SJSA1 (cell line): ENCODE results near the gene PALMD. TPM values are rescaled to one million over a fixed set of nuclear protein-coding genes. Genes with fewer than 3 reads are reported as not detected.
A peak's percentile ranks its signal among the peaks of the same experiment; 100 is the strongest.

Source experiments
- DNase-seq, 2 experiments: peaks; one replicate each; pipeline ENCODE4 v3.0.0-alpha.2; 2015 to 2020; ENCODE audit warnings: low spot score in 2 of 2, low read depth in 1 of 2
- H3K27ac ChIP-seq: fragments of 250-450 bp; sonication (Bioruptor Pico); 2 replicates; pipeline ENCODE4 v1.5.1; 2020; ENCODE audit warnings: mild to moderate bottlenecking, moderate library complexity
- H3K27me3 ChIP-seq: fragments of 250-450 bp; sonication (Bioruptor Pico); replicated peaks from 2 replicates; pipeline ENCODE4 v1.5.1; 2020; ENCODE audit warnings: mild to moderate bottlenecking, moderate library complexity
- H3K36me3 ChIP-seq: fragments of 250-450 bp; sonication (Bioruptor Pico); 2 replicates; pipeline ENCODE4 v1.5.1; 2020; ENCODE audit warnings: mild to moderate bottlenecking
- H3K4me1 ChIP-seq: fragments of 250-450 bp; sonication (Bioruptor Pico); replicated peaks from 2 replicates; pipeline ENCODE4 v1.6.1; 2021; ENCODE audit warnings: mild to moderate bottlenecking
- H3K4me3 ChIP-seq: fragments of 250-450 bp; sonication (Bioruptor Pico); 2 replicates; pipeline ENCODE4 v1.5.1; 2020; ENCODE audit warnings: mild to moderate bottlenecking
- H3K9me3 ChIP-seq: fragments of 250-450 bp; sonication (Bioruptor Pico); replicated peaks from 2 replicates; pipeline ENCODE4 v1.5.1; 2020; ENCODE audit warnings: mild to moderate bottlenecking
- total RNA-seq: library from RNA; depleted of rRNA; stranded (reverse); fragments of >200 nt; shearing (Covaris generic); gene quantifications from 2 replicates; pipeline ENCODE4 v1.2.3, GENCODE V29; 2014

Gene PALMD
- total RNA-seq, 1 experiment from 2014 or later = 9.9 TPM

DNA sequence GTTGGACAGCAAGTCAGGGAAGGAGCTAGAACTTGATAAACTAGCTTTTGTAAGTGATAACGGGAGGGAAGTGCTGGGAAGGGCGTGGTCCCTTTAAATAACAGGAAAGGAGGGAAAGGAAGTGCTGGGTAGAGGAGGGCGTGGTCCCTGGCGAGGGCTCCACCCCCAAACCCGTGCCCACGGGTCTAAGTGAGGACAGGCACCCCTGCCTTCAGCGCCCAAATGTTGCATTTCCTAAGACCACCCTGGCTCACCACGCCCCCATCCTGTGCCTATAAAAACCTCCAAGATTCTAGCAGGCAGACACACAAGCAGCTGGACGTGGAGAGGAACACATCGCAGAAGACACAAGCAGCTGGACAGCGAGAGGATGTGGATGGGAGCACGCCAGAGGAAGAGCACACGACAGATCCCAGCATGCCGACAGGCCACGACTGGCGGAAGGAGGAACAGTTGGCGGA, 58.5 kb downstream of the PALMD start:
- no peaks in the 10 kb centered on the region for H3K36me3 ChIP-seq
- H3K27ac ChIP-seq = no peak overlapping the region
- no peak for DNase-seq
- H3K4me3 ChIP-seq = no peak overlapping the region
- H3K27me3 ChIP-seq = no peaks in the 10 kb centered on the region
- H3K9me3 ChIP-seq = no peaks in the 10 kb centered on the region
- H3K4me1 ChIP-seq = no peaks in the 10 kb centered on the region

DNA sequence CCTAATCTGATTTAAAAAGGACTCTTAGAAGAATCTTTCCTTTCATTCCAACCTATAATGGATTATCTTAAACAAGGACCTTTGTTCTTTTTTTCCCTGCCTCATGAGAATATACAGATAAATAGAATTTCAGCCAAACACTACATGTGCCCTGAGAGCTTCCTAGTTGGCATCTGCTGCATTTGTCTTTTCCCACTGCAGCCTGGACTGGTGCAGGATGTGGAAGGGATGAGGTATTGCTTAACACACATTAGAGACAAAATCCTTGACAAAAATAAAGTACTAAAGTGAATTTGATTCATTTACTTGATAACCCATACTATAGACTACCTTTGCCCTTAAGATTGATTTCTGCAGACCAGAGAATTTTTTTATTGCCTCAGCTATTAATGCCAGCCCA, 59.5 kb downstream of the PALMD start:
- no peaks in the 10 kb centered on the region for H3K36me3 ChIP-seq
- no peak overlapping the region for H3K27ac ChIP-seq
- H3K4me1 ChIP-seq = no peaks in the 10 kb centered on the region
- H3K9me3 ChIP-seq = no peaks in the 10 kb centered on the region
- H3K4me3 ChIP-seq = no peak overlapping the region
- H3K27me3 ChIP-seq = no peaks in the 10 kb centered on the region
- no peak for DNase-seq

- H3K4me1 ChIP-seq = no peaks in the 10 kb centered on the region
- H3K4me3 ChIP-seq = no peak overlapping the region
- H3K9me3 ChIP-seq = no peaks in the 10 kb centered on the region
- H3K36me3 ChIP-seq = no peaks in the 10 kb centered on the region
- no peaks in the 10 kb centered on the region for H3K27me3 ChIP-seq
- H3K27ac ChIP-seq = no peak overlapping the region
- DNase-seq = peak; percentile 60 to 65
Measured at GRCh38 chr1:99707535-99708142, 61.7 kb downstream of the PALMD start.

- Histone ChIP-seq H3K4me3 (no peak overlapping the region), H3K27me3 (no peaks in the 10 kb centered on the region), H3K27ac (no peak overlapping the region), H3K9me3 (no peaks in the 10 kb centered on the region), H3K4me1 (no peaks in the 10 kb centered on the region), H3K36me3 (no peaks in the 10 kb centered on the region)
- DNase-seq = no peak
Measured at GRCh38 chr1:99710994-99711393, 65.1 kb downstream of the PALMD start.

DNA sequence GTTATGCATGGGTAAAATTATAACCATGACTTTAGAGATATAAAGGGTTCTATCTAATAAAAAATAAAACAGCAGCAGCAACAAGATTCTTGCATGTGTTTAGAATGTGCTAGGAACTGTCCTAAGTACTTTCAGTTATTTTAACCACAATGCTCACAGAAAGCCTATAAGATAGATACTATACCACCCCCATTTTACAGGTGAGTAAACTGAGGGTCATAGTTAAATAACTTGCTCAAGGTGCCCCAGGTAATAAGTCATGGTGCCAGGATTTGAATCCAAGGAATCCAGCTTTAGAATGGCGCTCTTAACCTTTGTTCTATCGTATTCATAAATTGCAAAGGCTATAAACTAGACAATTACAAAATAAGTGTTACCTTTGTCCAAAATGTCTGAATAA, 67.1 kb downstream of the PALMD start:
- H3K4me3 ChIP-seq = no peak overlapping the region
- H3K27me3 ChIP-seq = no peaks in the 10 kb centered on the region
- no peak for DNase-seq
- H3K4me1 ChIP-seq = no peaks in the 10 kb centered on the region
- H3K36me3 ChIP-seq = no peaks in the 10 kb centered on the region
- H3K9me3 ChIP-seq = no peaks in the 10 kb centered on the region
- no peak overlapping the region for H3K27ac ChIP-seq

GRCh38 chr1:99717005-99717404, 71.1 kb downstream of the PALMD start:
- H3K9me3 ChIP-seq = no peaks in the 10 kb centered on the region

DNA sequence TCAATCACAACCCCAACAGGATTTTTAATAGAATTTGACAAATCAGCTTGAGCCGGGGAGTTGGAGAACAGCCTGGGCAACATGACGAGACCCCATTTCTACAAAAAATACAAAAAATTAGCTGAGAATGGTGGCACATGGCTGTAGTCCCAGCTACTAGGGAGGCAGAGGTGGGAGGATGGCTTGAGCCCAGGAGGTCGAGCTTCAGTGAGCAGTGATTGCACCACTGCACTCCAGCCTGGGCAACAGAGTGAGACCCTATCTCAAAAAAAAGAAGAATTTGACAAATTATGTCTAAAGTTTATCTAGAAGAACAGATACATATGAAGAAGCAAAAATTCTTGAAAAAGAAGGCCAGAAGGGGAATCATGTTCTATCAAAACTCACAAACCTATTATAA, 77.3 kb downstream of the PALMD start:
- no peaks in the 10 kb centered on the region for H3K9me3 ChIP-seq
- peaks cover 10% of the 10 kb centered on the region for H3K4me1 ChIP-seq
- H3K27me3 ChIP-seq = no peaks in the 10 kb centered on the region
- no peak for DNase-seq
- no peaks in the 10 kb centered on the region for H3K36me3 ChIP-seq
- no peak overlapping the region for H3K27ac ChIP-seq
- H3K4me3 ChIP-seq = no peak overlapping the region

More at GRCh38 chr1:99717005-99717404, 71.1 kb downstream of the PALMD start:
- DNase-seq = no peak
- Histone ChIP-seq H3K27me3 (no peaks in the 10 kb centered on the region), H3K4me1 (no peaks in the 10 kb centered on the region), H3K36me3 (no peaks in the 10 kb centered on the region), H3K27ac (no peak overlapping the region), H3K4me3 (no peak overlapping the region)

GRCh38 chr1:99725996-99726395, 80.1 kb downstream of the PALMD start:
- Histone ChIP-seq H3K36me3 (no peaks in the 10 kb centered on the region), H3K27me3 (no peaks in the 10 kb centered on the region), H3K9me3 (no peaks in the 10 kb centered on the region), H3K4me1 (peaks cover 19% of the 10 kb centered on the region), H3K27ac (no peak overlapping the region), H3K4me3 (no peak overlapping the region)
- no peak for DNase-seq

GRCh38 chr1:99726407-99726806, 80.5 kb downstream of the PALMD start:
- H3K27me3 ChIP-seq = no peaks in the 10 kb centered on the region
- peaks cover 23% of the 10 kb centered on the region for H3K4me1 ChIP-seq
- DNase-seq = no peak
- H3K4me3 ChIP-seq = no peak overlapping the region
- H3K27ac ChIP-seq = no peak overlapping the region
- no peaks in the 10 kb centered on the region for H3K36me3 ChIP-seq
- H3K9me3 ChIP-seq = no peaks in the 10 kb centered on the region

DNA sequence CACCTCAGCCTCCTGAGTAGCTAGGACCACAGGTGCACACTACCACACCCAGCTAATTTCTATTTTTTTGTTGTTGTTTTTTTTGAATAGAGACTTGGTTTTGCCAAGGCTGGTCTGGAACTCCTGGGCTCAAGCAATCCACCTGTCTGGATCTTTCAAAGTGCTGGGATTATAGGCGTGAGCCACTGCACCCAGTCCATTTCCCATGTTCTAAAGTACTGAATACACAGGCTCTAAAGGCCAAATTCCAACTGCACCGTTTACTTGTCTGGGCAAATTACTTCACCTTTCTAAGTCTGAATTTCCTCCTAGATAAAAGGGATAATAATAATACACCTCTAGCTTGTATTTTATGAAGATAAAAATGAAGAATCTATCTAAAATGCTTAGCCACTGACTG, 80.9 kb downstream of the PALMD start:
- no peak for DNase-seq
- H3K4me3 ChIP-seq = no peak overlapping the region
- H3K27me3 ChIP-seq = no peaks in the 10 kb centered on the region
- no peaks in the 10 kb centered on the region for H3K9me3 ChIP-seq
- H3K27ac ChIP-seq = no peak overlapping the region
- H3K36me3 ChIP-seq = no peaks in the 10 kb centered on the region
- peaks cover 27% of the 10 kb centered on the region for H3K4me1 ChIP-seq

DNA sequence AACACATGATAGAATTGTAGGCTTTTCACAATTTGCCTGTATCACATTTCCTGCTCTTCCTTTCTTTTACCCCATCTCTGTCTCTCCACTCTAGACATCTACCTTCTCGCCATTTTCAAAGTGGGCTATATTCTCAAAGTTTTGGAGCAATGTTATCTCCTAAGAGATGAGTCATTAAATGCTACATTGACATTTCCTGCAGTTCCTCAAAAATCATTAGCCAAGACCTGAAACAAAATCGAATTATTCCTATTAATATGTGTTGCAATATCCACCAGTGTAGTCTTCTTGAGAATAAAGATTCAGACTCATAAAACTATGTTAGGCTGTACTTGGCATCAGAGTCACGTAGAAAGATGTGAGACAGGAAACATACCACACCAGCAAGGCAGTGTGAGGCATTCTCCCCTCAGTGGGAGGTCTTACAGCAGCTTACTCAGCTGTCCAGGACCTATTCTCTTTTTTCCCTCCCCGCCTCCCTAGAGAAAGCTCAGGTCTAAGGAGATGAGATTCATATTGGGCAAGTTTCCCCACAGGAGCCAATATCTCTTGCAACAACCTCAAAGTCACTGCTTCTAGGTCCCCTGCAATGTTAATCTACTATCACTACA, 81.8 kb downstream of the PALMD start:
- no peaks in the 10 kb centered on the region for H3K36me3 ChIP-seq
- H3K4me3 ChIP-seq = no peak overlapping the region
- H3K27me3 ChIP-seq = no peaks in the 10 kb centered on the region
- peaks cover 28% of the 10 kb centered on the region for H3K4me1 ChIP-seq
- H3K9me3 ChIP-seq = no peaks in the 10 kb centered on the region
- peak; percentile 66 to 69 for DNase-seq
- H3K27ac ChIP-seq = peak overlapping the region; percentile 21; the same call in 1 of the 2 replicates

- no peaks in the 10 kb centered on the region for H3K27me3 ChIP-seq
- H3K4me3 ChIP-seq = no peak overlapping the region
- no peaks in the 10 kb centered on the region for H3K9me3 ChIP-seq
- no peaks in the 10 kb centered on the region for H3K36me3 ChIP-seq
- peak in 1 of 2 experiments; percentile 46 for DNase-seq
- H3K4me1 ChIP-seq = peaks cover 28% of the 10 kb centered on the region
- H3K27ac ChIP-seq = peak overlapping the region; percentile 21; the same call in 1 of the 2 replicates
Measured at GRCh38 chr1:99728494-99729235, 82.8 kb downstream of the PALMD start.

- H3K27me3 ChIP-seq = no peaks in the 10 kb centered on the region
- no peak overlapping the region for H3K4me3 ChIP-seq
- no peak overlapping the region for H3K27ac ChIP-seq
- H3K36me3 ChIP-seq = no peaks in the 10 kb centered on the region
- DNase-seq = no peak
- H3K4me1 ChIP-seq = peaks cover 28% of the 10 kb centered on the region
- no peaks in the 10 kb centered on the region for H3K9me3 ChIP-seq
Measured at GRCh38 chr1:99731384-99731783, 85.5 kb downstream of the PALMD start.

- Histone ChIP-seq H3K27ac (no peak overlapping the region), H3K4me1 (peaks cover 10% of the 10 kb centered on the region; the same call in 1 of the 2 replicates), H3K4me3 (no peak overlapping the region), H3K36me3 (no peaks in the 10 kb centered on the region), H3K9me3 (no peaks in the 10 kb centered on the region), H3K27me3 (no peaks in the 10 kb centered on the region)
- DNase-seq = no peak
Measured at GRCh38 chr1:99735852-99736251, 89.9 kb downstream of the PALMD start.
